Karpas-422 (cell line): ENCODE measurements around the gene PEA15. TPM values are rescaled to one million over a fixed set of nuclear protein-coding genes. Genes with fewer than 3 reads are reported as not detected.

Experiments
- DNase-seq: peaks from one replicate; pipeline ENCODE4 v3.0.0-alpha.2; 2015
- H2AFZ ChIP-seq: fragments of 200-600 bp; sonication (generic); 2 replicates; pipeline ENCODE4 v1.6.1; 2014; ENCODE audit warnings: antibody characterized with exemption, low read length, mixed read lengths
- H3K27ac ChIP-seq: fragments of 200-600 bp; sonication (generic); 2 replicates; pipeline ENCODE4 v1.5.1; 2014; ENCODE audit warnings: mild to moderate bottlenecking, low read length, moderate library complexity
- H3K27me3 ChIP-seq: fragments of 200-600 bp; sonication (generic); 2 replicates; pipeline ENCODE4 v1.6.1; 2014; ENCODE audit warnings: low read length, mixed read lengths
- H3K36me3 ChIP-seq: fragments of 200-600 bp; sonication (generic); 2 replicates; pipeline ENCODE4 v1.6.1; 2014; ENCODE audit warnings: low read length, mixed read lengths; ENCODE audit not compliant: insufficient read depth
- H3K4me1 ChIP-seq: fragments of 200-600 bp; sonication (generic); 2 replicates; pipeline ENCODE4 v1.6.1; 2014; ENCODE audit warnings: mild to moderate bottlenecking, low read length, mixed read lengths
- H3K4me2 ChIP-seq: fragments of 200-600 bp; sonication (generic); 2 replicates; pipeline ENCODE4 v1.6.1; 2014; ENCODE audit warnings: low read length, low read depth, mild to moderate bottlenecking; ENCODE audit not compliant: poor library complexity, severe bottlenecking
- H3K4me3 ChIP-seq: fragments of 200-600 bp; sonication (generic); 2 replicates; pipeline ENCODE4 v1.5.1; 2014; ENCODE audit warnings: mild to moderate bottlenecking, antibody characterized with exemption, low read length, mixed read lengths
- H3K79me2 ChIP-seq: fragments of 200-600 bp; sonication (generic); 2 replicates; pipeline ENCODE4 v1.6.1; 2014; ENCODE audit warnings: mild to moderate bottlenecking, low read length, mixed read lengths
- H3K9ac ChIP-seq: fragments of 200-600 bp; sonication (generic); 2 replicates; pipeline ENCODE4 v1.6.0; 2014; ENCODE audit warnings: low read length
- H3K9me2 ChIP-seq: fragments of 200-600 bp; sonication (generic), shearing (Covaris generic); replicated peaks from 2 replicates; pipeline ENCODE4 v1.6.0; 2014; ENCODE audit warnings: mild to moderate bottlenecking, low read length, moderate library complexity; ENCODE audit not compliant: insufficient read depth
- H3K9me3 ChIP-seq: fragments of 300-700, 200-600 bp; sonication (generic); 2 replicates; pipeline ENCODE4 v1.6.1; 2014; ENCODE audit warnings: low read length, mixed read lengths
- H4K20me1 ChIP-seq: fragments of 200-600 bp; sonication (generic); 2 replicates; pipeline ENCODE4 v1.6.1; 2014; ENCODE audit warnings: mild to moderate bottlenecking, antibody characterized with exemption, low read length, low read depth; ENCODE audit not compliant: insufficient read depth
- total RNA-seq: library from RNA; depleted of rRNA; stranded (reverse); fragments of >200 nt; shearing (Covaris generic); gene quantifications from 2 replicates; pipeline ENCODE4 v1.2.3, GENCODE V29; 2014; ENCODE audit warnings: low replicate concordance

PEA15 gene
- total RNA-seq, 1 experiment from 2014 or later = 40.1 TPM

DNA sequence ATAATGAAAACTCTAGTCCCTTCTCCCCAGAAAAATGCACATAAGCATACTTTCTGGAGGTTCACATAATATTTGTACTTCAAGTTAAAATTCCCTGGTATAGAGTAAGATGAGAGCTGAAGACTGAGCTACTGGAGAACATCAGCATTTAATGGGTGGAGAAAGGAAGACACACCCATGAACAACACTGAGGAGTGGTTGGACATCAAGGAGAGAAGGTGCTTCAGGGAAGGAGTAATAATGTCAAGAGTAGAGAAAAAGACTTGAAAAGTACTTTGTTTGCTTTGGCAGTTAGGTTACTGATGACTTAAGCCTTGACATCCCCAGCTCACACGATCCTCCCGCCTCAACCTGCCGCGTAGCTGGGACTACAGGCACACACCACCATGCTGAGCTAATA, 21.9 kb downstream of the PEA15 start:
- H3K79me2 ChIP-seq = no peaks in the 10 kb centered on the region; the same call in 1 of the 2 replicates
- no peak for DNase-seq
- H3K9me3 ChIP-seq = no peaks in the 10 kb centered on the region
- H3K9ac ChIP-seq = no peak overlapping the region
- H3K4me3 ChIP-seq = no peak overlapping the region
- H3K36me3 ChIP-seq = peaks cover 45% of the 10 kb centered on the region; the same call in 1 of the 2 replicates
- H3K27ac ChIP-seq = no peak overlapping the region
- no peaks in the 10 kb centered on the region for H4K20me1 ChIP-seq
- H3K27me3 ChIP-seq = no peaks in the 10 kb centered on the region
- no peak overlapping the region for H3K4me2 ChIP-seq
- no peak overlapping the region for H2AFZ ChIP-seq
- no peaks in the 10 kb centered on the region for H3K9me2 ChIP-seq
- no peaks in the 10 kb centered on the region for H3K4me1 ChIP-seq

DNA sequence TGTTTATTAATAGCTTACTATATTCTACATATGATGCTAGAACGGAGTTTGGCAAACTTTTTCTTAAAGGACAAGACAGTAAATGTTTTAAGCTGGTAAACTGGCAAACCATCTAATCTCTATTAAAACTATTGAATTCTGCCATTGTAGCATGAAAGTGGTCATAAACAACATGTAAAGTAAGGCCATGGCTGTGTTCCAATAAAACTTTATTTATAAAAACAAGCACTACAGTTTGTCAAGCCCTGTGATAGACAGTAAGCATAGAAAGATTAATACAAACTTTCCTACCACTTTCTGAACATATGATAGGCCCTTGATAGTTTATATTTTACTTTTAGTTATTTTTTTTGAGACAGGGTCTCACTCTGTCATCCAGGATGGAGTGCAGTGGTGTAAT, 22.4 kb downstream of the PEA15 start:
- no peak overlapping the region for H3K27ac ChIP-seq
- no peaks in the 10 kb centered on the region for H3K27me3 ChIP-seq
- H3K79me2 ChIP-seq = no peaks in the 10 kb centered on the region; the same call in 1 of the 2 replicates
- no peaks in the 10 kb centered on the region for H3K4me1 ChIP-seq
- no peaks in the 10 kb centered on the region for H4K20me1 ChIP-seq
- H3K9me3 ChIP-seq = no peaks in the 10 kb centered on the region
- no peak overlapping the region for H3K4me3 ChIP-seq
- H3K9ac ChIP-seq = no peak overlapping the region
- no peak for DNase-seq
- H3K9me2 ChIP-seq = no peaks in the 10 kb centered on the region
- H3K36me3 ChIP-seq = peaks cover 40% of the 10 kb centered on the region; the same call in 1 of the 2 replicates
- H2AFZ ChIP-seq = no peak overlapping the region
- no peak overlapping the region for H3K4me2 ChIP-seq

DNA sequence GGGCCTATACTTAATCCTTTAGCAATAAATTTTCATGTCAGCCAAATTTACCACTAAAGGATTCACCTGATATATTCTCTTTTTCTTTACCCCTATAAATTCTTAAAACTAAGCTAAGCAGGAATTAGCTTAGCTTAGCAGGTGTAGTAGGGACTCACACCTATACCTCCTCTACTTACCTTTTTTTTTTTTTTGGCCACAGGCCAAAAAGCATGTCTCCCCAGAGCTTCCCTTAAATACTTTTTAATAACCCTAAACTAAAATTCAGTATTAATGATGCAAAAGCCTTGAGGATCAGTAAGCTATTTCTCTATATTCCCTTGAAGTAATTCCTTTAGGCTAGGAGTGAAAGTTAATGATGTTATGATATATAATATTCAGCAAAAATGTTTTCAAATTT, 23.2 kb downstream of the PEA15 start:
- Histone ChIP-seq H3K27ac (no peak overlapping the region), H3K27me3 (no peaks in the 10 kb centered on the region), H3K9me2 (no peaks in the 10 kb centered on the region), H3K9me3 (no peaks in the 10 kb centered on the region), H3K9ac (no peak overlapping the region), H3K79me2 (peaks cover 2% of the 10 kb centered on the region; the same call in 1 of the 2 replicates), H3K4me2 (no peak overlapping the region), H4K20me1 (no peaks in the 10 kb centered on the region), H3K36me3 (peaks cover 38% of the 10 kb centered on the region; the same call in 1 of the 2 replicates), H3K4me3 (no peak overlapping the region), H2AFZ (no peak overlapping the region), H3K4me1 (no peaks in the 10 kb centered on the region)
- DNase-seq = no peak

DNA sequence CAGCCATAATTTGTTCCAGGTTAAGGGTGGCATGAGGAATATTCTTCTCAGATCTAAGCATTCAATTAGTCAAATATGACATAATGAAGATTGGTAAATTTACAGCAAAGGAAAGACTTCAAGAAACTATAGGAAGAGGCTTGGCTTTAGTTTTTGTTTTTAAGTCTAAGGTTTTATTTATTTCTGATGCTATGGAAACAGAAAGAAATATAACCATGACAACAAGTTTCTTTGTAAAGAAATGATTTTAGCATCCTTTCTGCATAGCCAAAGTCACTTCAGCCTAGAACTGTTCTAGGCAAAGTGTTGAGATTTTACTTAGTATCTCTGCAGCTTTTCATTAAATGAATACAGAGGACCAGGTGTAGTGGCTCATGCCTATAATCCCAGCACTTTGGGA, 27.7 kb downstream of the PEA15 start:
- Histone ChIP-seq H3K4me2 (no peak overlapping the region), H2AFZ (no peak overlapping the region), H3K9ac (no peak overlapping the region), H3K4me1 (no peaks in the 10 kb centered on the region), H3K79me2 (peaks cover 15% of the 10 kb centered on the region), H4K20me1 (no peaks in the 10 kb centered on the region), H3K9me2 (no peaks in the 10 kb centered on the region), H3K27me3 (no peaks in the 10 kb centered on the region), H3K36me3 (peaks cover 56% of the 10 kb centered on the region), H3K4me3 (no peak overlapping the region), H3K9me3 (no peaks in the 10 kb centered on the region), H3K27ac (no peak overlapping the region)
- DNase-seq = no peak

DNA sequence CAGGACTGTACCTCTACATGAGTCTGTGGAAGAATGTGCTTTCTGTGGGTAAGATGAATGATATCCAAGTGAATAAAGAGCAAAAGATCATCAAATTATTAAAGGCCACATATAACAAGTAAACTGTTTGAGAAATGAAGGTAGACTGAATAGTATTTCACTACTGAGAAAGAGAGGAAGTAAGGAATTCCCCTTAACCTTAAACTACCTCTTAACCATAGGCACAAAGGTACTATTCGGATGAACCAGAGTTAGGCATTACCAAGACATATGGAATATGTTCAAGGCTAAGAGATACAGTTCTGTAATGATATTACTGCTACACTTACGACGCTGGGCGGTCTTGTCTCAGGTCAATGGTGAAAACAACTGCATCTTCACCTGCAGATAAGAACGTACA, 31.6 kb downstream of the PEA15 start:
- Histone ChIP-seq H3K4me2 (no peak overlapping the region), H3K27ac (no peak overlapping the region), H3K4me1 (no peaks in the 10 kb centered on the region), H3K4me3 (no peak overlapping the region), H3K79me2 (peaks cover 26% of the 10 kb centered on the region), H3K9me3 (no peaks in the 10 kb centered on the region), H4K20me1 (no peaks in the 10 kb centered on the region), H3K27me3 (no peaks in the 10 kb centered on the region), H3K9me2 (no peaks in the 10 kb centered on the region), H3K36me3 (peaks cover 56% of the 10 kb centered on the region), H3K9ac (no peak overlapping the region), H2AFZ (no peak overlapping the region)
- no peak for DNase-seq

DNA sequence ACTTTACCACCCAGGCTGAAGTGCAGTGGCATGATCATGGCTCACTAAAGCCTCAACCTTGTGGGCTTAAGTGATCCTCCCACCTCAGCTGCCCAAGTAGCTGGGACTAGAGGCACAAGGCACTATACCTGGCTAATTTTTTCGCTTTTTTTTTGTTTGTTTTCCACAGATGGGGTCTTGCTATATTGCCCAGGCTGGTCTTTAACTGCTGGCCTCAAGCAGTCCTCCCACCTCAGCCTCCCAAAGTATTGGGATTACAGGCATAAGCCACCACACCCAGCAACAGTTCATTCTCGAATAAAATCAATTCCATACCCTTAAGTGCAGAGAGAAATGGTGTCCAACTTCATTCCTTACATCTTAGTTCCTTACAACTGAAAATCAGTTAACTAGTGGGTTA, 32.4 kb downstream of the PEA15 start:
- Histone ChIP-seq H3K36me3 (peaks cover 57% of the 10 kb centered on the region), H4K20me1 (no peaks in the 10 kb centered on the region), H3K27ac (no peak overlapping the region), H2AFZ (no peak overlapping the region), H3K4me1 (no peaks in the 10 kb centered on the region), H3K4me3 (no peak overlapping the region), H3K9ac (no peak overlapping the region), H3K27me3 (no peaks in the 10 kb centered on the region), H3K9me3 (no peaks in the 10 kb centered on the region), H3K4me2 (no peak overlapping the region), H3K79me2 (peaks cover 31% of the 10 kb centered on the region), H3K9me2 (no peaks in the 10 kb centered on the region)
- DNase-seq = no peak

DNA sequence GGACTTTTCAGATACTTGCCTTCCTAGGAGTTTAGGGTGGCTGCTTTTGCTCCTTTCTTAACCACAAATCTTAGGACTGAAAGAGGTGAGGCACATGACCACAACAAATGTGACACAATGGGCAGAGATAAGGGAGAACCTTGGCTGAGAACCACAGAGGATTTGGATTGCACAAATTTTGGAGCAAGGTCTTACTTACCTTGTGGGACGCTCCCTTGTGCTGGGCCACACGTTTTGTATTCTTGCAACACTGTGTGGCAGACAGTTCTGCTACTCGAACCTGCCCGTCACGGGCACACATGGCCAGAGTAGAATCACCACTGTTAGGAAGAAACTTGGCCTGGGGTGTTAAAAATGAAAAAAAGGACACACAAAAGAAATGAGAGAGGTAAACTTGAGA, 33.2 kb downstream of the PEA15 start:
- peaks cover 59% of the 10 kb centered on the region for H3K36me3 ChIP-seq
- no peak overlapping the region for H3K4me3 ChIP-seq
- no peaks in the 10 kb centered on the region for H3K27me3 ChIP-seq

DNA sequence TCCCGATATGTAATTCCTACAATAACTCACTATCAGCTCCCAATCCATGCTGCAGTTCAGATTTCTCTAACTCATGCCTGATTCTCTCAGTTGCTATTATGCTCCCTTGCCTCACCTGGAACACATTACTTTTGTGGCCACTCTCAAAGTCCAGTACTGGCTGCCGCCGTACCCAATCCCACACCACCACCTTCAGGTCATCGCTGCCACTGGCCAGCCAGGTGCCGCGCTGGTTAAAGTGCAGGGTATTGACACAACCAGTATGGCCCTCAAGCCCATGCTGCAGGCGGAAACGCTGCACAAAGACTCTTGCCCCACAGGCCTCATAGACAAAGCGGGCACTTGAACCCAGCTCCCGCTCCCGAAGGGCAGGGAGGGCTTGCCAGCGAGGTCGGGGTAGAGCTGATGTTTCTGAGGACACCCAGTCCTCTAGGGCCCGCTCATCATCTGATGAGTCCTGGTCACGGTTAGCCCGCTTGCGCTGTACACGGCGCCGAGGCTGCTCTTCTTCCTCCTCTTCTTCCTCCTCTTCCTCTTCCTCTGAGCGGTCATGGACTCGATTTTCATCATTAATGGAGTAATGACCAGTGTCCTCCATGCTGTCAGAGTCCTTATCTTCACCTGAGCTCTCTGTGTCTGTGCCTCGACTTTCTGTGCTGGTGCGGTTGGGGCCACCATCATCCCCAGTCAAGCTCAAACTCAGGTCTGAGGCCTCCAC, 34.6 kb downstream of the PEA15 start:
- no peaks in the 10 kb centered on the region for H3K27me3 ChIP-seq
- no peak overlapping the region for H3K9ac ChIP-seq
- H3K4me1 ChIP-seq = no peaks in the 10 kb centered on the region
- H3K79me2 ChIP-seq = peaks cover 37% of the 10 kb centered on the region
- no peaks in the 10 kb centered on the region for H3K9me2 ChIP-seq
- H3K36me3 ChIP-seq = peaks cover 60% of the 10 kb centered on the region
- no peak overlapping the region for H3K27ac ChIP-seq
- H2AFZ ChIP-seq = no peak overlapping the region
- no peak overlapping the region for H3K4me3 ChIP-seq
- H3K9me3 ChIP-seq = no peaks in the 10 kb centered on the region
- no peak for DNase-seq
- H4K20me1 ChIP-seq = no peaks in the 10 kb centered on the region
- no peak overlapping the region for H3K4me2 ChIP-seq

More for the DNA sequence above, 33.2 kb downstream of the PEA15 start:
- H3K9ac ChIP-seq = no peak overlapping the region
- no peak overlapping the region for H2AFZ ChIP-seq
- H3K79me2 ChIP-seq = peaks cover 35% of the 10 kb centered on the region
- no peaks in the 10 kb centered on the region for H3K9me2 ChIP-seq
- no peaks in the 10 kb centered on the region for H3K9me3 ChIP-seq
- H3K4me2 ChIP-seq = no peak overlapping the region
- H4K20me1 ChIP-seq = no peaks in the 10 kb centered on the region
- DNase-seq = no peak
- H3K4me1 ChIP-seq = no peaks in the 10 kb centered on the region
- no peak overlapping the region for H3K27ac ChIP-seq
